GM12875 (cell line): ENCODE data around the gene LPAR5.

Experiments used
- H3K4me3 ChIP-seq: one replicate; pipeline ENCODE4 v1.5.1; 2011; ENCODE audit warnings: low read depth, low read length, control low read depth
- CTCF ChIP-seq: IDR thresholded peaks from 2 replicates; pipeline ENCODE4 v1.5.1; 2011; ENCODE audit warnings: low read depth, mild to moderate bottlenecking, control low read depth, inconsistent platforms, low read length, moderate library complexity, borderline replicate concordance; ENCODE audit not compliant: insufficient read depth

LPAR5 gene

GRCh38 chr12:6569786-6570185 lies 66.0 kb downstream of the LPAR5 start:
- H3K4me3 ChIP-seq = no peak overlapping the region
- TF ChIP-seq CTCF = no peak

- TF ChIP-seq CTCF = no peak
Measured at GRCh38 chr12:6569312-6569711, 66.4 kb downstream of the LPAR5 start.

More at GRCh38 chr12:6569312-6569711, 66.4 kb downstream of the LPAR5 start:
- H3K4me3 ChIP-seq = no peak overlapping the region
